ENCODE results near the gene PRSS33.
A peak's percentile ranks its signal among the peaks of the same experiment; 100 is the strongest.

Gene PRSS33

DNA sequence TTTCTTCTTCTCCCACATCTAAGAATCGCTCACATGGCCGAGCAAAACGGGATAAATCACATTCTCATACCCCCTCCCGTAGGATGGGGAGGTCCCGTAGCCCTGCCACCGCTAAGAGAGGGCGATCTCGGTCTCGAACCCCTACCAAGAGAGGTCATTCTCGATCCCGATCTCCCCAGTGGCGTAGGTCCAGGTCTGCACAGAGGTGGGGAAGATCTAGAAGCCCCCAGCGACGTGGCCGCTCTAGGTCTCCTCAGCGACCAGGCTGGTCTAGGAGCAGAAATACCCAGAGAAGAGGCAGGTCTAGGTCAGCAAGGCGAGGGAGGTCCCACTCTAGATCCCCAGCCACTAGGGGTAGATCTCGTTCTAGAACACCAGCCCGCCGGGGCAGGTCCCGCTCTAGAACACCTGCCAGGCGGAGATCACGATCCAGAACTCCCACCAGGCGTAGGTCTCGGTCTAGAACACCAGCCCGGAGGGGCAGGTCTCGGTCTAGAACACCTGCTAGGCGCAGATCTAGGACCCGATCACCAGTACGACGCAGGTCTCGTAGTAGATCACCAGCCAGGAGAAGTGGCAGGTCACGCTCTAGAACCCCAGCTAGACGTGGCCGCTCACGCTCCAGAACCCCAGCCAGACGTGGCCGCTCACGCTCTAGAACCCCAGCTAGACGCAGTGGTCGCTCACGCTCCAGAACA lies 25.3 kb downstream of the PRSS33 start:
- DNase-seq, result no peak

DNA sequence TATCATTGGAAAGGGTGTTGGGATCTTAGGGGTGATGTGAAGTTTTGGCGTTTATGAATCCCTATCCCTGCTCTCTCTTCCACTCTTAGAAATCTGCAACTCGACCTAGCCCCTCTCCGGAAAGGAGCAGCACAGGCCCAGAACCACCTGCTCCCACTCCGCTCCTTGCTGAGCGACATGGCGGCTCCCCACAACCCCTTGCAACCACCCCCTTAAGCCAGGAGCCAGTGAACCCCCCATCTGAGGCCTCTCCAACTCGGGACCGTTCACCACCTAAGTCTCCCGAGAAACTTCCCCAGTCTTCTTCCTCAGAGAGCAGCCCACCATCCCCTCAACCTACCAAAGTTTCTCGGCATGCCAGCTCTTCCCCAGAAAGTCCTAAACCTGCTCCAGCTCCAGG lies 25.9 kb downstream of the PRSS33 start:
- DNase-seq, result no peak

DNA sequence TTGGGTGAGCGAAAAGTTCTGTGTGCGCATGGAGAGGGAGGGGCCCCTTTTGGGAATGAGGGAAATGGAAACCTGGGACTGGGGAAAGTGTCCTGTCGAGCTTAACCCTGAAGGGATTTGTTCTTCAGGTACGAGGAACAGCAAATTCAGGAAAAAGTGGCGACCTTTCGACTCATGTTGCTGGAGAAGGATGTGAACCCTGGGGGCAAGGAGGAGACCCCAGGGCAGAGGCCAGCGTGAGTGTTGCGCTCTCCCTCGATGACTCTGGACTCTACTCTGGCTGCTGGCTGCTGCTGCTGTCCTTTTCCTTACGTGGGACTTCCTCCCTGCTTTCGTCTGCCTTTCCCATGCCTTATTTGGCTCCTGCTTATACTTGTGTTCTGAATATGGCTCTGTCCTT lies 30.0 kb downstream of the PRSS33 start:
- DNase-seq, result no peak

DNA sequence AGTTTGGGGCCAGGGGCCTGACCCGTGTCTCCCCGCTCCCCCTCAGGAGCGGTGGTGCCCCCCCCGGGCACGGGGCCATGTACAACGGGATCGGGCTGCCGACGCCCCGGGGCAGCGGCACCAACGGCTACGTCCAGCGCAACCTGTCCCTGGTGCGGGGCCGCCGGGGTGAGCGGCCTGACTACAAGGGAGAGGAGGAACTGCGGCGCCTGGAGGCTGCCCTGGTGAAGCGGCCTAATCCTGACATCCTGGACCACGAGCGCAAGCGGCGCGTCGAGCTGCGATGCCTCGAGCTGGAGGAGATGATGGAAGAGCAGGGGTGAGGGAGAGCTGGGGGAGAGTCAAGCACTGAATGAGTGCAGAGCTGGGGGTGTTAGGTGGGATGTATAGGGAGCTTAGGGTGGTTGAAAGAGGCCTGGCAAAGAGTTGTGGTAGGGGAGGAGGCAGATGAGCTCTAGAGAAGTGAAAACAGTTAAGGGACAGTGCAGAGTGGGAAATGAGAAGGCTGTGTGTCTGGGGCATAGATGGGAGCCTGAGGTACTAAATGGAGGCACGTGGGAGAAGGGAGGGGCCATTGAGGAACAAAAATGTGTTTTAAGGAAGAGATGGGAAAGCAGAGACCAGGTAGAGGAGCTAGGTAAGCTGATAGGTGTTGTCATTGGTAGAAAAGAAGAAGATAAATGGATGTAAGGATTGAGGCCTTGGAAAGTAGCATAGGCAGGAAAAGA lies 30.9 kb downstream of the PRSS33 start:
- no peak for DNase-seq

DNA sequence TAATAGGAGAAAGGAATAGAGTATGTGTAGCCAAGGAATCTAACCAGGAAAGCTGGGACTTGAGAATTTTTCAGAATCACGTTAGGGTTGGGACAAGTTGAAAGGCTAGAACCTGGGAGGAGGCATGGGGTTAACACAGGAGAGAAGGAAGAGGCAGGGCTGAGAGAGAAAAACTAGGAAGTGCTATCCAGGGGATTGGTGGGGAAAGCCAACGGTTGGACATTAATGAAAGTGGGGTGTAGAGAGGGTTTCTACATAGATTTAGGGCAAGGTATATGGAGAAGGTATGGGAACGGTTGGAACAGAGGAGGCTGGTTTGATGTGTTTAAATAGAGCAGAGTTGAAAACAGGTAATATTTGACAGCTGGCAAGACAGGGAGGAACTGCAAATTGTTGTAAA lies 32.2 kb downstream of the PRSS33 start:
- no peak for DNase-seq

DNA sequence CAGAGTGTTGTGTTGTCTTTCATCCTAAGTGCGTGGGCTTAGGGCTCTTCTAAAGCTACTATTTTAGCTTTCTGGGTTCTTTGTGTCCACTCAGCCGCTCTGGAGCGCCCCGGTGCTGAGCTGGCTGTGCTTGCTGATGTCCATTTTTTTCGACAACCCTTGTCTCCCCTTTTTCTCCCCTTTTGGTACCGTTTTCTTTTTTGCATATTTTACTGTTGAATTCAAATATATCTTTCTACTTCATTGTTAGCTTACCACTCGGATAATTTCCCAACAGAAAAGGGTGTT lies 33.7 kb downstream of the PRSS33 start:
- DNase-seq, result no peak

DNA sequence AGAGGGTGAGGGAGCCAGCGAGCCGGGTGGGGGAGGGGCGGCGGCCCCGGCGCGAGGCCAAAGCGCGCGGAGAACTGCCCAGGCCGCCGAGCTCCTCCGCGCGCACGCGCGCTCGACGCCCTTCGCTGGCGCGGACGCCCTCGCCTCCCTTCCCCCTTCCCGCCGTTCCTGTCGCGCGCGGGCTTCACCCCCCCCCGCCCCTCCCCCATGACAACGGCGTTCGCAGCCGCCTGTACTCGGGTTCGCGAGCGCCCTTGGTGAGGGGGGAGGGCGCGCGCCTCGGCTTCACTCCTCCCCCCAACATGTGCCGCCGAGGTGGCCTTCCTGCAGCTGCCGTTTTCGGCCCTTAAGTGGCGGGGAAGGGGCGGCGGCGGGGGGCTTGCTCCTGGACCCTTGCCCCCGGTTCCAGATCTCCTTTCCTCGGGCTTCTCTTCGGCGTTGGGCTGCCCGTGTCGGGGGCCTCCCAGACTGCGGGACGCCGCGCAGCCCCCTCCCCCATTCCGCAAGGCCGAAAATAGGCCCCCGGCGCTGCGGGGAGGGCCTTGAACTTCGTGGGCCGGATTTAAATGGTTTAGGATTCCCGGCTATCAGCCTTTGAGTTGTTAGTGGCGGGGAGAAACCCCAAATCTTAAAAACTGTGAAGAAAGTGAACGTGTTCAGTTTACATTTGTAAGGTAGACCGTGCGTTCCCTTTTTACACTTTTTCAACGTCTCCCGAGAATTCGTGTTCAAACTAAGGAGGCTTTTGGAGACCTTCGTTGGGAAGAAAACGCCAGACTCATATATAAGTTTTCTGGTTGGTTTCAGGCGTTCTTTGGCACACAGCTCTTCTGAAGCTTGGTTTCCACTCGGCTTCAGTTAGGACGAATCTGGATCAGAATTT lies 34.3 kb downstream of the PRSS33 start:
- peak; percentile 50 to 82 (median 58) for DNase-seq

DNA sequence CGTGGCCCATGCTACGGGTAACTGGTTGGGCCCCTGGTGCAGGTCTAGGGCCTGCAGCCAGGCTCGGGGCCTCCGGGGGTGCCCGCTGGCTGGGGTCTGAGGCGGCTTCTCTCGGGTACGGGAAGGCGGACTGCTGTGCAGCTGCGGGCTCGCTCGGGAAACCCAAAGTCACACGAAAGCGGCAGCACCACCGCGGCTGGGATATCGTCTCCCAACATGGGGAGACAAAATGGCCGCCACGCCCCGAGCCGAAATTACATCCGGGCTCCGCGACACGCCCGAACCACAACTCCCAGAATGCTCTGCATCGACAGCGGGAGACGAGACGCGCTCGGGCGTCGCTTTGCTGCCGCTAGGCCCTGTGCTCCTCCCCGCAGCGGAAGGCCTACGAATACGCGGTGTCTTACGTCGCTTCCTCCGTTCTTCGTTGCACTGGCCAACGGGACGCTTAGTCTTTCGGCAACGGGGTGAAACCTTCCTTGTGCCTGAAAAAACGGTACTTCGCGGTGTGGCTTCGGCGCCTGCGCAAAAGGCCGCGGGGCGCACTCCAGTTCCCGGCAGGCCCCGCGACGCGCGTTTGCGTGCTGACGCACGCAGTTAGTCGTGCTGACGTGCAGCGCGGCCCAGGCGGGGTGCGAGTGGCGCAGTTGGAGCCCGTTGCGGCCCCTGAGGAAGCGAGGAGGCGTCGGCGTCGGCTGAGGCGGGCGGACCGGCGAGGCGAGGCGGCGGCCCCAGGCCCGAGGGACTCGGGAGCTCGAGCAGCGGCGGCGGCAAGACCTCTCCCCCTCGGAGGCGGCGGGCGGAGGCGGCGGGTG lies 35.1 kb downstream of the PRSS33 start, which contains the start of gene SRRM2:
SRRM2 (plus strand) TSS at position 604 of the 815 bp plus-strand sequence. CDS start 3,727 bp downstream, outside the sequence.
- DNase-seq, result peak; percentile 85 to 98 (median 93)

DNA sequence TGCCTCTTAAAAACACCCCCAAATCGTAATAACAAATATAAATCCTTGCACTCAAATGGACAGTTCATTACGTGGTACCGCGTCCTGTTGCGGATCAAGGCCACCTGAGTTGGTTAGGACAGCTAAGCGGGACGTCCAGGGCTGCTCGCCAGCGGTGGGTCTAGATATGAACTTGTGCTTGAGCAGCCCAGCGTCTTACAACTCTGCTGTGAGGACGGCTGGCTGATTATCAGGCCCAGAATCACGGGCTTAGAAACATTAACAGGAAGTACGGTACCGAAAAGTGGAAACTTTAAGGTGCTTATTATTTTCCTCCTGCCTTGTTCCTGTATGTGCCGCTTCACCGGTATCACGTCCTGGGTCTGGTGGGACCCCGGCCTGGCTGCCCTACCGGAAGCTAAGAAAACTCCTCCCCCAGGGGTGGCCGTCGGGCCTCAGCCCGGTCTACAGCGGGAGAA lies 35.8 kb downstream of the PRSS33 start:
- DNase-seq, result no peak

DNA sequence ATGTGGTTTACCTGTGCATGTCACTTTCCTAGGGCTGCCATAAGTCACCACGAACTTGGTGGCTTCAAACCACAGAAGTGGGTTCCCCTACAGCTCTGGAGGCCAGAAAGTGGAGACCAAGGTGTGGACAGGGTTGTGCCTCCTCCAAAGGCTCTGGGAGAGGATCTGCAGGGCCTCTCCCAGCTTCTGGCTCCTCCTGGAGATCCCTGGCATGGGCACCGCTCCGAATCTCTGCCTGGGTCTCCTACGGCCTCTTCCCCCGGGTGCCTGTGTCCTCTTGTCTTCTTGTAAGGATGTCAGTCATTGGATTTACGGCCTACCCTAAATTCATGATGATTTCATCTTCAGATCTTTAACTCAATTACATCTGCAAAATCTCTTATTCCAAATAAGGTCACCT lies 37.4 kb downstream of the PRSS33 start:
- no peak for DNase-seq

DNA sequence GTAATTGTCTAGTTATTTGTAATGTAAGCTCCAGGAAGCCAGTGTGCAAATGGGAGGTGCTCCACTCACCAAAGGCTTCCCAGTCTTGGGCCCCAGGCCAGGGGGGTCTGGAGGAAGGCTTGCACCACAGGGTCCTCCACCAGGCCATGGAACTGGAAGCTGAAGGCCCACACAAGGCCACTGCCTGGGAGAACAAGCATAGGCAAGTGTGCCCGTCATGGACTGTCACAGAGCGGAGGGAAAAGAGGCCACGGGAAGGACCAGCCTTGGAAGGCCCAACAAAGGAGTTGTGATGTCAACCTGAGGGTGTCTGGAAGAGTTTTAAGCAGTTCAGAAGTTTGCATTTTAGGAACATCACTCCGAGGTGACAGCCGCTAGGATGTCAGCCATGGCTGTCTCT lies 37.9 kb downstream of the PRSS33 start:
- no peak for DNase-seq

DNA sequence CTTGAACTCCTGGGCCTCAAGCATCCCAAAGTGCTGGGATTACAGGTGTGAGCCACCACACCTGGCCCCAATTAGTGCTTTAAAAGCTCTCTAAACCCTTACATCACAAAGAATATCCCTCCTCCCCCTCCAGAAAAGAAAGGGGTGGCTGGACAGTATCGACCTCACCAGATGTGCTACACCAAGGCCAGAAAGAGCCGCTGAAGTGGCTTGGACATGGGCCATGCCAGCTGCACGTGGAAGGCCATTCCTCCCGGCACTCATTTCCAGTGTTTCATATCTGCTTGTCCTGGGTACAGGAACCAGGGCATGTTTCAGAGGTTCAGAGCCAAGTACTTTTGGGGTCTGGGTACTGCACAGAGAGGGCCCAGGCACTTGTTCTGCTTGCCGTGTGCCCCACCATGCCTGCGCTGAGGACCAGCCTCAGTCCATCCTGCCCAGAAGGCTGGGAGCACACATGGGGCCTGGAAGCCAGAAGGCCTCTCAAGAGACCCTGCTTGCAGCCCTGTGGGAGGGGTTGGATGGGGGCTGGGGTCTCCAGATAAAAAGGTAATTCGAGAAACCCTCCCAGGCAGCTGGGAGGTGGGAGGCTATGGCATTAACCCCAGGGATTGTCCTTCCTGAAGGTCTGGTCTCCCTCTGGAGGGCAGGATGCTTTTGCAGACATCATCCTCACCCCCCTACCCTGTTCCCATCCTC lies 38.5 kb downstream of the PRSS33 start:
- no peak for DNase-seq

DNA sequence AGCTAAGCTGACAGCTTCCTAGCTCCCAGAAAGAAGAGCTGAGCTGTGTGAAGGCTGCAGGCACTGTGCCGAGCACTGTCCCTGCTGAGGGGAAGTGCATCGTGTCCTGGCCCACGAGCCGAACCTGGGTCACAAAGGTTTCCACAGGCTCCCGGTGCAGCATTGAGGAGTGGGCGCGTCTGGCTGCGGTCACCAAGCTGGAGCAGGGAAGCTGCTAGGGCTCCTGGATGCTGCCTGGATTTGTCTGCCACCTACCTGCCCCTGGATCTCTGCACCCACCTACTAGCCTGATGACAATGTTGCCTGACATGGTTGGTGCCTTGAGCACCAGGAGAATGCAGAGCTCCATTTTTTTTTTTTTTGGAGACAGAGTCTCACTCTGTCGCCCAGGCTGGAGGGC lies 41.4 kb downstream of the PRSS33 start:
- no peak for DNase-seq

DNA sequence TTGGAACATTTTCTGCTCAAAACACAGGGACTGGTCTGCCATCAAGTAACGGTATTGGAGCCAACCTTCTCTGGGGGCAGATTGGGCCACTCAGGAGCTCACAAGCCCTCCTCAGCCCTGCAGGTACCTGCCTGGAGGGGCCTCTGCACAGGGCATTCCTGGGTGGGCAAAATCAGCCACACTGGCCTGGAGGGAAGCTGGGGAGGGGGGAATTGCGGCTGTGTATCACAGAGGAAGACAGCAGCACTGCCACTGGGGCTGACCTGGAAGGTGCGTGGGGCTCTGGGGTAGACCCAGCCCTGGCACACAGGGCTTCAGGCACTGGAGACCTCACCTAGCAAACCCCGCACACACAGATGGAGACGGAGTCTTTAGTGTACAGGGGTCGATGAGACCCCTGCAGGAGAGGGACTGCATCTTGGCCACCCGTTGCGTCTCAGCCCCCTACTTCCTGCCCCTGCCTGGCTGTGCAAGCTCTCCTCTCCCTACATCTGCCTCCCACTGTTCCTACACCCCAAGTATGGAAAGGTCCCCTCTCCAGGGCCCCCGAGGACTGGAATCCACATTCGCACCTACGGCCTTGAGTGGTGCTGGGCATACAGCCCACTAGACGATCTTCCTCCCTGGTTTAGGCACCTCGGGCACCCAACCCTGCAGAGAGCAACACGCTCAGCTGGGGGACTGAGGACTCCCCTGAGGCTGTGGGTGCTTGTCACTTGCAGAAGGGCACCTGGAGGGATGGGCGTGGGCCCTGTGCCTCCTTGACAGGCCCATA lies 42.1 kb downstream of the PRSS33 start:
- no peak for DNase-seq

DNA sequence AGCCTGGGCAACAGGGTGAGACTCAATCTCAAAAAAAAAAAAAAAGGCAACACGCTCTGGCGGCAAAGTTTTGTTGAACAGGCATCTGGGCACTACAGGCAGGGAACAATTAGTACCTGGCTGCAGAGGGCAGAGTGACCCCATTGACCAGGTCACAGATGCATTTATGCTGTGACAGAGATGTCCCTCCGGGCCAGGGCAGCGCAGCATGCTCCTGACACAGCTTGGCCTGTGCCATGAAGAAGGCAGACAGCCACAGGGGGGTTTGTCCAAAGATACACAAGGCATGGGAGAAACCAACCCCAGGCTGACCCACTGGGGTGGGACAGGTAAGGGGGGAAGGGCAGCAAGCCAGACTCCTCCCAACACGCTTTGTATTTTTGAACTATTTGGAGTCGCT lies 42.6 kb downstream of the PRSS33 start:
- DNase-seq, result no peak

DNA sequence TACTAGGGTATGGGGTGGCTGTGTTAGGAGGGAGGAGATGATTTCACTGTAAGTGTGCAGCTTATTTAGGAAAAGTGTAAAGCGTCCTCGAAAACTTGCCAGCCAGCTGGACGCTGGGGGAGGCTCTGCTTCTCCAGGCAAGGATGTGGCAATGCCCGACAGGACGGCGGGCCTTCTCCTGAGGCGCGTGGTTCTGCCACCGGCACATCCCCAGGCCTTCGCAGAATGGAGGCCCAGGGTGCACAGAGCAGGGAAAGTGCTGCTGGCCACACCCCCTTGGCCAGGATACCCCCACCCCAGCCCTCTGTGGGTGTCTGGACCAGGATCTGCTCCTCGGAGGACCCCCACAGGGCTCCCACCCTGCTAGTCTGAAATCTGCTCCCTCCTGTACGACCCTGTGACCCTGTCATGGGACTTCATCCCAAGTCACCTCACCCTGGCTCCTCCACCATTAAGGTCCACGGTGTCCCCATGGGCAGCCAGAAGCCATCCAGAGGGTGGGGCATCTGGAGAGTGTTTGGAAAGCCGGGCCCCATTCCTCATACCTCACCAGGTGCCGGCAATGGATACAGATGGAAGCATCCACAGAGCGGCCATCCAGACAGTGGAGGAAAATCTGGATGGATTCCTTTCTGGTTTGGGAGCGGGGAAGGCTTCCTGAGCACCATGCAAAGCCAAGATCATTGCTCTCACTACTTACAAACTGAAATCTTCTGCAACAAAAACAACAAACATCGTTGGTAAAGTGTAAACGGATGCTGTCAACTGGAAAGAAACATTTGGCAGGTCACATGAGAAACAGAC lies 44.2 kb downstream of the PRSS33 start:
- DNase-seq, result no peak

DNA sequence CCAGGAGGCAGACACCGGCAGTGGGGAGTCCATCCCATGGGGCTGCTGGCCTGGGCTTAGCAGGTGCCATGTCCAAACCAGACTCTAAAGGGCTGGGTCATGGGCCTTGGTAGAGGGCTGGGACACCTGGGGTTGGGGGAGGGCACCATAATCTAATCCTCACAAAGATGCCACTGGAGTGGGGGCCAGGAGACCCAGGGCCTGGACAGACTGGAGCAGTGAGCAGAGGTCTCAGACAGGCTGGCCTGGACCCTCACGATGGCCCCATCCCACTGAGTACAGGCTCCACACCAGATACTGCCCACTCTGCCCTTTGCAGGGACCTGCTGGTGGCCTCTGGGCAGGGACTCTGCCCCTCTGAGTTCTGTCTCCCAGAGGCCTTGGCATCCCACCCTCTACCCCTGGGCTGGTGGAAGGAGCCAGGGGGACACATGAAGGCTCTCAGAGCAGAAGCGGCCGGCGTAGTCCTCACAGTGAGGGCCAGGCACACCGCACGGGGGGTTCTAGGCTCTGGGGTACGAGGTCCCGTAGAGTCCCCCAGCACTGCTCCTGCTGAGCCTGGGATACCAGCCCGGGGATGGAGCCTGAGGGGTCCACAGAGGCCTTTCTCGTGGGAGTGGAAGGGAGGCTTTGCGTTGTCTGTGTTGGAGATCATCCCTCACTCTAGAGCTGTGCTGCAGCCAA lies 44.9 kb downstream of the PRSS33 start:
- no peak for DNase-seq

DNA sequence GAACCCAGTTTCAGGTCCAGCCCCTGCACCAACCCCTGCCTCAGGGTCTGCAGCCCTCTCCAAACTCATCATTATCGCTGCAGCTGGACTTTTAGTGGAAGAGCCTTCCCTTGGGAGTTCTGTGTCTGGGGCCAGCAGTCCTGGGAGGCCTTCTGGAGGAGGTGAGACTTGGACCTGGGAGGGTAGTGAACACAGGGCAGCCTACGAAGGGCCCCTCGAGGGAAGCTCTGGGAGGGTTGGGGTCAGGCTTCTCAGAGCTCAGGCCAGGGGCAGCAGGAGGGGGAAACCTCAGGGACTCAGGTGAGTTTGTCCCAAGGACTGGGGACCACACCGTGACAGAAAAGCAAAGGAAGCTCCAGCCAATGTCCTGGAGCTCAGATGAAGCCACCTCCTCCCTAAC lies 46.2 kb downstream of the PRSS33 start:
- DNase-seq, result no peak

DNA sequence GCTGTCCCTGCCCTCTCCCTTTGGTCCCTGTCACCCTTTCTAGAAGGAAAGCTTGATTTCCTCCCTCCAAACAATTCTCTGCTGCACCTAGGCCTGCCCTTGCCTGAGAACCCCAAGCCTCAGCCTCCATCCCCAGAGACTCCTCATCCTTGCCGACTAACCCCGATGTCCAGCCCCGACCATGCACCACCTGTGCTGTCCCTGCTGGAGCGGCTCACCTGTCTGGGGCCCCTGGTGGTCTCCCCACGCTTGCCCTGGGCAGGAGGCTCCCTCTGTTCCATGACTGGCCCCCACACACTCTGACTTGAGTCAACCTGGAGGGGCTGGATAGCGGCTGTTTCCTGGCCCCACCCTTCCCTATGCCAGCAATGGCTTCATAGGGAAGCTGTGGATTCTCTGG lies 46.9 kb downstream of the PRSS33 start:
- DNase-seq, result no peak

All from T-helper 1 cell (primary cell).